IMR-90 (cell line): Measurements from ENCODE around the gene EXOC6. TPM values are rescaled to one million over a fixed set of nuclear protein-coding genes. Genes with fewer than 3 reads are reported as not detected.

Experiments used
- ATAC-seq: fragments of 200-7000 bp; cut with Tn5 transposase; 2 replicates; pipeline ENCODE4 v1.9.1; 2020; ENCODE audit warnings: low read depth, mild to moderate bottlenecking, moderate library complexity
- BruUV-seq: library from RNA; stranded (reverse); fragments of 400-500 nt; replicated peaks from 2 replicates; lab custom pipeline; 2021; lab: Mats Ljungman, UMichigan
- CTCF ChIA-PET: fragments of 300-600 bp; formaldehyde crosslinking; extraction: SDS; loops from one replicate; lab custom pipeline; 2021; ENCODE audit warnings: antibody characterized with exemption; lab: Yijun Ruan, JAX
- POLR2A ChIA-PET: fragments of 300-600 bp; sonication (Branson Sonifier 250); formaldehyde crosslinking; loops from one replicate; lab custom pipeline; 2022; ENCODE audit warnings: antibody characterized with exemption; ENCODE audit not compliant: unreplicated experiment; lab: Charles Lee
- DNase-seq: peaks from one replicate; pipeline ENCODE4 v3.0.0; 2013
- H2AFZ ChIP-seq: replicated peaks from 2 replicates; pipeline ENCODE3; 2013; ENCODE audit warnings: low read length, mild to moderate bottlenecking; ENCODE audit not compliant: poor library complexity
- H2AK5ac ChIP-seq: 2 replicates; pipeline ENCODE4 v1.6.1; 2013; ENCODE audit warnings: low read depth, low read length, inconsistent platforms
- H2AK9ac ChIP-seq: replicated peaks from 2 replicates; pipeline ENCODE3; 2013; ENCODE audit warnings: mild to moderate bottlenecking, low read depth, low read length, moderate library complexity; ENCODE audit not compliant: poor library complexity
- H2BK120ac ChIP-seq: 2 replicates; pipeline ENCODE4 v1.6.1; 2013; ENCODE audit warnings: low read depth, low read length, inconsistent platforms
- H2BK15ac ChIP-seq: 3 replicates; pipeline ENCODE4 v1.6.1; 2013; ENCODE audit warnings: low read depth, low read length, inconsistent platforms
- H2BK20ac ChIP-seq: 2 replicates; pipeline ENCODE4 v1.6.1; 2013; ENCODE audit warnings: low read depth, mild to moderate bottlenecking, inconsistent platforms, low read length, moderate library complexity
- H2BK5ac ChIP-seq: 2 replicates; pipeline ENCODE4 v1.6.1; 2013; ENCODE audit warnings: mild to moderate bottlenecking, low read depth, low read length, inconsistent platforms; ENCODE audit not compliant: poor library complexity, severe bottlenecking
- H3K14ac ChIP-seq: replicated peaks from 2 replicates; pipeline ENCODE4 v1.6.1; 2013; ENCODE audit warnings: low read depth, low read length, inconsistent platforms
- H3K18ac ChIP-seq: 2 replicates; pipeline ENCODE4 v1.6.1; 2013; ENCODE audit warnings: low read depth, low read length, control low read depth
- H3K23ac ChIP-seq: 2 replicates; pipeline ENCODE4 v1.6.1; 2013; ENCODE audit warnings: low read depth, low read length, inconsistent platforms
- H3K27ac ChIP-seq: 2 replicates; pipeline ENCODE4 v1.5.1; 2013; ENCODE audit warnings: mild to moderate bottlenecking, control low read depth, low read length; ENCODE audit not compliant: insufficient read depth
- H3K27me3 ChIP-seq: 2 replicates; pipeline ENCODE4 v1.6.1; 2013; ENCODE audit warnings: low read length; ENCODE audit not compliant: control insufficient read depth, insufficient read depth
- H3K36me3 ChIP-seq: 2 replicates; pipeline ENCODE4 v1.6.1; 2013; ENCODE audit warnings: low read length, mixed read lengths; ENCODE audit not compliant: control insufficient read depth, insufficient read depth
- H3K4ac ChIP-seq: 2 replicates; pipeline ENCODE4 v1.6.1; 2013; ENCODE audit warnings: low read depth, low read length, inconsistent platforms
- H3K4me1 ChIP-seq: 2 replicates; pipeline ENCODE4 v1.6.1; 2013; ENCODE audit warnings: low read length, mixed read lengths; ENCODE audit not compliant: control insufficient read depth, insufficient read depth
- H3K4me2 ChIP-seq: 2 replicates; pipeline ENCODE4 v1.6.1; 2013; ENCODE audit warnings: low read depth, mild to moderate bottlenecking, control low read depth, low read length, moderate library complexity
- H3K4me3 ChIP-seq: 2 replicates; pipeline ENCODE4 v1.5.1; 2013; ENCODE audit warnings: low read depth, mild to moderate bottlenecking, control low read depth, low read length, moderate library complexity; ENCODE audit not compliant: insufficient read depth
- H3K56ac ChIP-seq: 2 replicates; pipeline ENCODE4 v1.6.1; 2013; ENCODE audit warnings: low read length, inconsistent platforms; ENCODE audit not compliant: insufficient read depth; ENCODE audit errors: extremely low read depth
- H3K79me1 ChIP-seq, 2 experiments: 2 replicates each; pipeline ENCODE4 v1.6.1; 2013; ENCODE audit warnings: low read length in 2 of 2, inconsistent platforms in 1 of 2, low read depth in 1 of 2
- H3K9ac ChIP-seq: 2 replicates; pipeline ENCODE4 v1.6.1; 2013; ENCODE audit warnings: low read depth, low read length, control low read depth
- H3K9me1 ChIP-seq: 2 replicates; pipeline ENCODE4 v1.6.1; 2013; ENCODE audit warnings: low read length, inconsistent platforms; ENCODE audit not compliant: insufficient read depth
- H3K9me3 ChIP-seq: 2 replicates; pipeline ENCODE4 v1.6.1; 2013; ENCODE audit warnings: low read length; ENCODE audit not compliant: control insufficient read depth, insufficient read depth
- H4K20me1 ChIP-seq: 2 replicates; pipeline ENCODE4 v1.6.1; 2013; ENCODE audit warnings: low read length, inconsistent platforms; ENCODE audit not compliant: insufficient read depth
- H4K5ac ChIP-seq: 2 replicates; pipeline ENCODE4 v1.6.1; 2013; ENCODE audit warnings: mild to moderate bottlenecking, low read depth, low read length, control low read depth
- H4K8ac ChIP-seq, 2 experiments: 2 replicates each; pipeline ENCODE4 v1.6.1; 2013; ENCODE audit warnings: low read depth in 2 of 2, low read length in 2 of 2, control low read depth in 1 of 2, inconsistent platforms in 1 of 2
- H4K91ac ChIP-seq: 2 replicates; pipeline ENCODE4 v1.6.1; 2013; ENCODE audit warnings: low read depth, low read length, inconsistent platforms; ENCODE audit not compliant: insufficient read depth
- BHLHE40 ChIP-seq: fragments of 150-350 bp; IDR thresholded peaks from 2 replicates; pipeline ENCODE4 v1.6.1; 2016; ENCODE audit warnings: mild to moderate bottlenecking, low read depth, low read length
- CEBPB ChIP-seq: IDR thresholded peaks from 2 replicates; pipeline ENCODE4 v1.6.1; 2012; ENCODE audit warnings: low read depth, low read length, improper control_type of control experiment
- CHD1 ChIP-seq: IDR thresholded peaks from 2 replicates; pipeline ENCODE4 v1.6.1; 2012; ENCODE audit warnings: low read depth, low read length, improper control_type of control experiment
- CTCF ChIP-seq: conservative IDR thresholded peaks from 2 replicates; pipeline ENCODE4 v1.5.1; 2012; ENCODE audit warnings: mild to moderate bottlenecking, low read depth, low read length, improper control_type of control experiment
- ELK1 ChIP-seq: fragments of 150-350 bp; IDR thresholded peaks from 2 replicates; pipeline ENCODE4 v1.6.1; 2016; ENCODE audit warnings: low read depth, mild to moderate bottlenecking, low read length, moderate library complexity, borderline replicate concordance
- FOS ChIP-seq: fragments of 150-350 bp; IDR thresholded peaks from 2 replicates; pipeline ENCODE4 v1.6.1; 2016; ENCODE audit warnings: low read depth, low read length
- MAFK ChIP-seq: IDR thresholded peaks from 2 replicates; pipeline ENCODE4 v1.6.1; 2012; ENCODE audit warnings: low read depth, low read length, improper control_type of control experiment
- MAZ ChIP-seq: IDR thresholded peaks from 2 replicates; pipeline ENCODE4 v1.6.1; 2012; ENCODE audit warnings: low read depth, mild to moderate bottlenecking, low read length, improper control_type of control experiment, moderate library complexity, borderline replicate concordance
- MXI1 ChIP-seq: IDR thresholded peaks from 2 replicates; pipeline ENCODE4 v1.6.1; 2012; ENCODE audit warnings: low read depth, mild to moderate bottlenecking, low read length, moderate library complexity, borderline replicate concordance
- NFE2L2 ChIP-seq: fragments of 150-350 bp; IDR thresholded peaks from 2 replicates; pipeline ENCODE4 v1.6.1; 2016; ENCODE audit warnings: low read depth, mild to moderate bottlenecking, low read length
- POLR2A ChIP-seq: IDR thresholded peaks from 2 replicates; pipeline ENCODE4 v1.6.1; 2012; ENCODE audit warnings: mild to moderate bottlenecking, low read depth, low read length
- RAD21 ChIP-seq: IDR thresholded peaks from 2 replicates; pipeline ENCODE4 v1.6.1; 2012; ENCODE audit warnings: low read length, improper control_type of control experiment
- RCOR1 ChIP-seq: IDR thresholded peaks from 2 replicates; pipeline ENCODE4 v1.6.1; 2012; ENCODE audit warnings: mild to moderate bottlenecking, low read length, improper control_type of control experiment; ENCODE audit not compliant: insufficient replicate concordance
- RFX5 ChIP-seq: IDR thresholded peaks from 2 replicates; pipeline ENCODE4 v1.8.0; 2012; ENCODE audit warnings: low read depth, mild to moderate bottlenecking, low read length, moderate library complexity
- SMC3 ChIP-seq: fragments of 150-350 bp; IDR thresholded peaks from 2 replicates; pipeline ENCODE4 v1.6.1; 2016; ENCODE audit warnings: low read depth, mild to moderate bottlenecking, antibody characterized with exemption, low read length, moderate library complexity
- USF2 ChIP-seq: fragments of 150-350 bp; IDR thresholded peaks from 2 replicates; pipeline ENCODE4 v1.6.1; 2017; ENCODE audit warnings: mild to moderate bottlenecking, antibody characterized with exemption, low read length, low read depth
- WGBS, 2 experiments: methylation state at CpG; one replicate each; pipeline versions ENCODE4 v1.1.5 to v1.1.7; 2013; ENCODE audit warnings: missing lambda C conversion rate in 2 of 2; ENCODE audit not compliant: insufficient read length in 1 of 2; ENCODE audit errors: extremely low coverage in 2 of 2; 5-methylcytosine and 5-hydroxymethylcytosine counted together
- dilution Hi-C: fragments of 300-500 bp; cut with HindIII; formaldehyde crosslinking; loops from one replicate; pipeline ENCODE4 v1.14.3; 2018; ENCODE audit warnings: low sequenced_read_pairs; ENCODE audit not compliant: unreplicated experiment
- in situ Hi-C: fragments of 300-500 bp; cut with MboI; formaldehyde crosslinking; loops from 3 replicates; pipeline ENCODE4 v1.14.3; 2019; ENCODE audit warnings: low sequenced_read_pairs, inconsistent platforms, mixed read lengths
- intact Hi-C: fragments of 100-400 bp; cut with micrococcal nuclease; formaldehyde crosslinking; loops from 2 replicates; pipeline ENCODE4 v1.10.0; 2022
- polyA plus RNA-seq, 3 experiments: library from polyadenylated mRNA; depleted of rRNA; stranded (reverse); fragments of >200 nt; gene quantifications; 2 replicates each; pipeline ENCODE4 v1.2.3, GENCODE V29; 2012; ENCODE audit warnings: low replicate concordance in 1 of 3
- total RNA-seq: library from RNA; depleted of rRNA; stranded (reverse); fragments of >200 nt; gene quantifications from 2 replicates; pipeline ENCODE4 v1.2.3, GENCODE V29; 2012

The EXOC6 gene
- total and polyA plus RNA-seq, 2 of the 4 experiments (the other 2 are of a cell fraction) = 4.5 to 11.5 TPM

GRCh38 chr10:93034426-93034825 lies 186.1 kb downstream of the EXOC6 start:
- no peak overlapping the region for H3K14ac ChIP-seq
- no peak overlapping the region for H3K4me3 ChIP-seq
- H4K20me1 ChIP-seq = no peaks in the 10 kb centered on the region
- no peak overlapping the region for H3K23ac ChIP-seq
- H3K18ac ChIP-seq = no peak overlapping the region
- no CpG with 5 or more reads among the region's 1 CpG for WGBS, 2 experiments
- H3K36me3 ChIP-seq = no peaks in the 10 kb centered on the region
- no peak overlapping the region for H4K91ac ChIP-seq
- no peak overlapping the region for H3K56ac ChIP-seq
- H2AK9ac ChIP-seq = no peak overlapping the region
- H2AFZ ChIP-seq = no peak overlapping the region
- no peak overlapping the region for H3K4ac ChIP-seq
- no peak overlapping the region for H4K8ac ChIP-seq
- H2BK20ac ChIP-seq = no peak overlapping the region
- ChIA-PET CTCF (interaction anchor here (0.6 to 0.7 kb wide), 2 partner anchors 17 to 28 kb away, joined by 3 to 4 read pairs; no protein-coding TSS in a partner anchor), POLR2A (no interaction called here)
- peaks cover 12% of the 10 kb centered on the region for H3K4me1 ChIP-seq
- H3K27ac ChIP-seq = no peak overlapping the region
- H3K9me1 ChIP-seq = 0 out of 2 replicates have a peak, but pooled peaks cover 6% of the 10 kb centered on the region
- ATAC-seq (no peak), DNase-seq (no peak)
- in situ Hi-C loops (no loop called here), dilution Hi-C loops (no loop called here), intact Hi-C loops (no loop called here)
- H3K9me3 ChIP-seq = no peaks in the 10 kb centered on the region
- H3K79me1 ChIP-seq = no peaks in the 10 kb centered on the region; a peak in 1 of 4 replicates
- H2BK5ac ChIP-seq = no peak overlapping the region
- BruUV-seq = no TSS peak
- H3K9ac ChIP-seq = no peak overlapping the region
- H2BK15ac ChIP-seq = no peak overlapping the region
- H2AK5ac ChIP-seq = no peak overlapping the region
- H3K4me2 ChIP-seq = no peak overlapping the region
- no peak overlapping the region for H4K5ac ChIP-seq
- H2BK120ac ChIP-seq = no peak overlapping the region
- TF ChIP-seq POLR2A (no peak), USF2 (no peak), BHLHE40 (no peak), ELK1 (no peak), CHD1 (no peak), MAZ (no peak), RFX5 (no peak), CTCF (no peak), SMC3 (no peak), RAD21 (no peak), MXI1 (no peak), FOS (no peak), CEBPB (no peak), MAFK (no peak), RCOR1 (no peak), NFE2L2 (no peak)
- no peaks in the 10 kb centered on the region for H3K27me3 ChIP-seq
